GM23338 (cell line): ENCODE data around the gene RPL10A. TPM values are rescaled to one million over a fixed set of nuclear protein-coding genes. Genes with fewer than 3 reads are reported as not detected.

Experiments used
- REST ChIP-seq: IDR thresholded peaks from one replicate; pipeline ENCODE4 v1.6.1; 2018; ENCODE audit warnings: antibody characterized with exemption; ENCODE audit not compliant: unreplicated experiment
- STAT1 ChIP-seq: IDR thresholded peaks from one replicate; pipeline ENCODE4 v1.6.1; 2016; ENCODE audit warnings: antibody characterized with exemption; ENCODE audit not compliant: unreplicated experiment
- ZNF331 ChIP-seq: fragments of 250-450 bp; sonication (Bioruptor Pico); IDR thresholded peaks from 2 replicates; pipeline ENCODE4 v1.5.0; 2020; ENCODE audit warnings: low read depth, mild to moderate bottlenecking, moderate library complexity
- microRNA-seq: library from miRNA; unstranded; fragments of <30 nt; microRNA quantifications from one replicate; pipeline ENCODE4, GENCODE V29; 2017
- polyA plus RNA-seq: library from polyadenylated mRNA; unstranded; fragments of >200 nt; fragmentation: Nextera tagmentation; extraction: Ambion mirVana; gene quantifications from 2 replicates; pipeline ENCODE4 v1.2.1, GENCODE V29; 2016
- small RNA-seq: library from RNA; depleted of rRNA; stranded (forward); fragments of <200 nt; gene quantifications from one replicate; pipeline ENCODE3, GENCODE V24; 2014; ENCODE audit warnings: low replicate concordance
- total RNA-seq: library from RNA; depleted of rRNA; stranded (reverse); fragments of >200 nt; shearing (Covaris generic); gene quantifications from 2 replicates; pipeline ENCODE4 v1.2.3, GENCODE V29; 2014; rRNA removed
- TF ChIP-seq, protein P1 (sequence below), 2 experiments: fragments of 200-600 bp in 1 of 2; sonication (generic) in 1 of 2; conservative IDR thresholded peaks; 2 replicates each; pipeline versions ENCODE4 v1.5.1 to v1.6.1; 2016 to 2017; ENCODE audit warnings: antibody characterized with exemption in 2 of 2, low read depth in 2 of 2, mild to moderate bottlenecking in 2 of 2, moderate library complexity in 1 of 2

The RPL10A gene
- total and polyA plus RNA-seq, 2 experiments from 2014 or later: 730 to 1,297 TPM

DNA sequence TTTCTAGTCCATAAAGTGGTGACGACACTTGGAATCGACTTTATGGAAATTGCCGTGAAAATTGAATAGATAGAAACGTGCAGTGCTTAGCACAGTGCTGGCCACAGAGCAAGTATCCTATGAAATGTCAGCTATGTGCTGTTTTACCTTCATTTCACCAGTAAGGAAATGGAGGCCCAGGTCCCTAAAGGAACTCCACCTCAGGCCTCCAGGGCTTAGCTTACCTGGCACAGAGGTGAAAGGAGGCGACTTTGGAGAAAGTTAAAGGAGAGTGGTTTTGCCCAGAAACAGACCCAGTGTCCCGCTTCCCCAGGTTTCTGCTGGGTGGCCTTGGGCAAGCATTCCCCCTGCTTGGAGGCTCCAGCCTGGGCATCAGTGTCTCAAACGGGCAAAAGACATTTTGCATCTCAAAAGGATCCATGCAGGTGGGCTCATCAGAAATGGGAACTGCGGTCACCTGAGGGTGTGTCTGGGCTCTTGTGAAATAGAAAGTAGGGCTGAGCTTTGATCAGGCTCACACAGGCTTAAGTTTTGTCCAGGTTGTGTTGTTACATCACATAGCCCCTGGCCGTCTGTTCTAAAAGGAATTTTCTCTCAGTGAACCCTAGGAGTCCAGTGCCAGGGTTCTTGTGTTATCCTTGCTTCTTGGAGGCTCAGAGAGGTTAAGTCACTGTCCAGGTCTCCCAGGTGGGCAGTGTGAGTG lies 51.3 kb downstream of the RPL10A start (continued):
- TF ChIP-seq, protein P1, sequence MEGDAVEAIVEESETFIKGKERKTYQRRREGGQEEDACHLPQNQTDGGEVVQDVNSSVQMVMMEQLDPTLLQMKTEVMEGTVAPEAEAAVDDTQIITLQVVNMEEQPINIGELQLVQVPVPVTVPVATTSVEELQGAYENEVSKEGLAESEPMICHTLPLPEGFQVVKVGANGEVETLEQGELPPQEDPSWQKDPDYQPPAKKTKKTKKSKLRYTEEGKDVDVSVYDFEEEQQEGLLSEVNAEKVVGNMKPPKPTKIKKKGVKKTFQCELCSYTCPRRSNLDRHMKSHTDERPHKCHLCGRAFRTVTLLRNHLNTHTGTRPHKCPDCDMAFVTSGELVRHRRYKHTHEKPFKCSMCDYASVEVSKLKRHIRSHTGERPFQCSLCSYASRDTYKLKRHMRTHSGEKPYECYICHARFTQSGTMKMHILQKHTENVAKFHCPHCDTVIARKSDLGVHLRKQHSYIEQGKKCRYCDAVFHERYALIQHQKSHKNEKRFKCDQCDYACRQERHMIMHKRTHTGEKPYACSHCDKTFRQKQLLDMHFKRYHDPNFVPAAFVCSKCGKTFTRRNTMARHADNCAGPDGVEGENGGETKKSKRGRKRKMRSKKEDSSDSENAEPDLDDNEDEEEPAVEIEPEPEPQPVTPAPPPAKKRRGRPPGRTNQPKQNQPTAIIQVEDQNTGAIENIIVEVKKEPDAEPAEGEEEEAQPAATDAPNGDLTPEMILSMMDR (conservative IDR thresholded peaks at IDR 0.05; ENCODE audit: low read depth in 2 of 2): no peak
- TF ChIP-seq STAT1 (no peak), REST (no peak), ZNF331 (CRISPR knock-in tag) (no peak)

Small RNA genes within 50 kb of the gene (microRNA-seq; reads per million reads assigned to microRNA genes)
- gene MIR7111: 0.89 reads per million

Small RNA genes within 50 kb of the gene (small RNA-seq; reads per million reads assigned to genes)
- not detected for gene MIR7111

Other genes starting within 250 kb of the RPL10A start
- gene ZNF76, start 208.7 kb upstream of the RPL10A start, total RNA-seq: 18.1 and 18.8 TPM in 2 replicates
- gene ZNF76, start 208.7 kb upstream of the RPL10A start, polyA plus RNA-seq: 12.5 and 13.7 TPM in 2 replicates
- gene DEF6, start 170.6 kb upstream of the RPL10A start, total RNA-seq: 5.7 and 7.2 TPM in 2 replicates
- 3.2 and 5.1 TPM in 2 replicates for gene DEF6, start 170.6 kb upstream of the RPL10A start, polyA plus RNA-seq
- 8.7 and 9.7 TPM in 2 replicates for gene PPARD, start 125.8 kb upstream of the RPL10A start, total RNA-seq
- 4.8 and 5.1 TPM in 2 replicates for gene PPARD, start 125.8 kb upstream of the RPL10A start, polyA plus RNA-seq
- 18.5 and 25.5 TPM in 2 replicates for gene FANCE, start 16.1 kb upstream of the RPL10A start, total RNA-seq
- 5.4 and 6.5 TPM in 2 replicates for gene FANCE, start 16.1 kb upstream of the RPL10A start, polyA plus RNA-seq
- 26.5 and 26.7 TPM in 2 replicates for gene TEAD3, start 28.7 kb downstream of the RPL10A start, total RNA-seq
- 15.0 and 15.6 TPM in 2 replicates for gene TEAD3, start 28.7 kb downstream of the RPL10A start, polyA plus RNA-seq
- 1.3 and 3.0 TPM in 2 replicates for gene TULP1, start 44.5 kb downstream of the RPL10A start, total RNA-seq
- 3.8 and 7.1 TPM in 2 replicates for gene TULP1, start 44.5 kb downstream of the RPL10A start, polyA plus RNA-seq
- 24.3 and 28.6 TPM in 2 replicates for gene FKBP5, start 220.5 kb downstream of the RPL10A start, total RNA-seq
- 17.7 and 19.8 TPM in 2 replicates for gene FKBP5, start 220.5 kb downstream of the RPL10A start, polyA plus RNA-seq